H1 (cell line): ENCODE measurements around the gene ADIPOR2. TPM values are rescaled to one million over a fixed set of nuclear protein-coding genes. Genes with fewer than 3 reads are reported as not detected.

ENCODE experiments used
- CBX5 ChIP-seq: fragments of 300-800, 300-1000 bp; sonication (generic); IDR thresholded peaks from 2 replicates; pipeline ENCODE4 v1.7.1; 2016; ENCODE audit warnings: antibody characterized with exemption, low read length, low read depth
- CHD2 ChIP-seq: IDR thresholded peaks from 2 replicates; pipeline ENCODE4 v1.6.1; 2012; ENCODE audit warnings: low read length, improper control_type of control experiment
- HDAC2 ChIP-seq, 2 experiments: fragments of 300-600 bp in 1 of 2; sonication (generic) in 1 of 2; IDR thresholded peaks; 2 replicates each; pipeline ENCODE4 v1.6.1; 2011 to 2012; ENCODE audit warnings: low read depth in 2 of 2, low read length in 2 of 2, mild to moderate bottlenecking in 2 of 2, moderate library complexity in 2 of 2, borderline replicate concordance in 1 of 2, inconsistent platforms in 1 of 2
- MAFK ChIP-seq: IDR thresholded peaks from 2 replicates; pipeline ENCODE4 v1.6.1; 2012; ENCODE audit warnings: low read depth, mild to moderate bottlenecking, improper control_type of control experiment, low read length
- polyA plus RNA-seq, 7 experiments: library from polyadenylated mRNA; depleted of rRNA in 3 of 7; stranded (reverse) in 5 of 7; unstranded in 2 of 7; fragments of >200 nt in 5 of 7; fragments of 200-250 nt in 2 of 7; gene quantifications; 1 replicate in 5 of 7; 2 replicates in 1 of 7; 4 replicates in 1 of 7; pipeline versions ENCODE4 v1.2.1 to v1.2.3, GENCODE V29; 2011 to 2013; ENCODE audit warnings: missing spikeins in 2 of 7, mixed read lengths in 2 of 7
- total RNA-seq: library from RNA; stranded (reverse); fragmentation: NEBNext Ultra II Directional; extraction: Animal tissue kit (Norgen Biotek cat#: 25700); gene quantifications from 2 replicates; pipeline ENCODE4 v1.2.1, GENCODE V29; 2021

The ADIPOR2 gene
- total and polyA plus RNA-seq, 2 of the 8 experiments (the other 6 are each of a cell fraction or from before 2014, with no cell fraction given), result 17.5 to 50.8 TPM

GRCh38 chr12:1655225-1655788, 35.6 kb upstream of the ADIPOR2 start (continued):
- TF ChIP-seq HDAC2 (IDR thresholded peaks at IDR 0.05; ENCODE audit: borderline replicate concordance in 1 of 2, low read depth in 2 of 2, low read length in 2 of 2) (no peak), CHD2 (no peak), CBX5 (no peak), MAFK (no peak)
